ENCODE data around the gene CCNYL1. TPM values are rescaled to one million over a fixed set of nuclear protein-coding genes. Genes with fewer than 3 reads are reported as not detected.
"Not testable (repeated sequence)": the region's sequence is repeated elsewhere in the genome, so short reads cannot be mapped to it uniquely, and the experiment has no call there.

CCNYL1 gene
- total RNA-seq, 4 donors from 2014 or later = 30.0 to 99.5 (median 31.7) TPM

DNA sequence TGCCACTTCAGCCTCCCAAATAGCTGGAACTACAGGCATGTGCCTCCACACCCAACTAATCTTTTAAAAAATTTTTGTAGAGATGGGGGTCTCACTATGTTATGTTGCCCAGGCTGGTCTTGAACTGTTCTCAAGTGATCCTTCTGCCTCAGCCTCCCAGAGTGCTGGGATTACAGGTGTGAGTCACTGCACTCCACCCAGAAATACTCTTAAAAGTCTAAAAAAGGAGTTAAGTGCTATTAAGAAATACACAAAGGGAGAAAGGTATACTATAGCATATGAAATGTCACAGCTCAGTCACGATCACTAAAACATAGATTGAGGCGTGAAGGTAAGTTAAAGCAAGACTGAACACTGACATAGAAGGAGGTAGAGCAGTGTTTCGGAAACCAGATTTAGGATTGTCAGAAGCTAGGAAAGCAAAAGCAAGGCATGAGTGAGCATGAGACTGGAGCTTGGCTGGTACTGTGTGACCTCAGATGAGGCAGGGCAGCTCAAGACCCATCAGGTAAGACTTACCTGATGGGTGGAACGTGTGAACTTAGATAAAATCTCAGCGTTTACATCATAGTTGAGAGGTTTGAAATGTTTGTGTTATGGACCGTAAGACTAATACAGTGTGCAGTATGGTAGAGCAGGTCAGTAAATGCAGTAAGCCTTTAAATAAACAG is 9.2 kb downstream of the CCNYL1 start:
- DNase-seq = no peak
- Histone ChIP-seq H3K4me3 (no peak overlapping the region), H3K9me3 (no peaks in the 10 kb centered on the region), H3K27me3 (no peaks in the 10 kb centered on the region), H3K4me1 (no peaks in the 10 kb centered on the region), H3K36me3 (no peaks in the 10 kb centered on the region), H3K27ac (no peak overlapping the region)
- intact Hi-C loops (cut with DNase I; ENCODE audit: low total_unique reads) = no loop called here
- WGBS, 2 donors (ENCODE audit: low coverage in 1 of 2) = 88 to 90% methylated on average over 4 to 6 of the region's 6 CpGs
- no peak for TF ChIP-seq POLR2AphosphoS5 (IDR thresholded peaks at IDR 0.05)
- in situ Hi-C loops (cut with MboI; ENCODE audit: low pct_ligation_motif_present in 1 of 4, low pct_unique_long_range_greater_than_20kb in 1 of 4, low sequenced_read_pairs in 3 of 4) = loop anchor here in 1 of 4 donors (25.0 kb wide), 1 partner anchor 183 kb away; the partner anchor contains the start of gene CREB1

DNA sequence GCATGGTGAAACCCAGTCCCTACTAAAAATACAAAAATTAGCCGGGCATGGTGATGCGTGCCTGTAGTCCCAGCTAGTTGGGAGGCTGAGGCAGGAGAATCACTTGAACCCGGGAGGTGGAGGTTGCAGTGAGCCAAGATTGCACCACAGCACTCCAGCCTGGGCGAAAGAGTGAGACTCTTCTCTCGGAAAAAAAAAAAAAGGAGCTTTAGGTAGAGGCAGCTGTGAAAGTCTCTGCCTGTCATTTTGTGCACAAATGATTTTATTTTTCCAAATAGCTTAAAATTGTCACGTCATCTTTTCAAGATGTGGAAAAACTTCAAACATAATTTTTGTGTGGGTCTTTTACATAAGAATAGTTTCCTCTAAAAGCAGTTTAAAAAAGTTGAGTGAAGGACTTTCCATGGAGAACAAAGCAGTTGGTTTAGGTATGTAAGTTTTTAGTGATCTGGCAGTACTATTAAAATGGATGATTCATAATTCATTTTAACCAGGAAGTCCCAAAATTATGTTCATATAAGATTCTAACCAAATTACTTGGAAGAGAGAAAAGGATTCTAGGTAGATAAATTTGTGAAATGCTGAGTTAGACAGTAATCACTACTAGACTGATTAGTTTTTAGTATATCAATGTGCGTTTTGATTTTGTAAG is 11.5 kb downstream of the CCNYL1 start:
- no peak overlapping the region for H3K4me3 ChIP-seq
- H3K36me3 ChIP-seq = no peaks in the 10 kb centered on the region
- WGBS, 2 donors (ENCODE audit: low coverage in 1 of 2) = 86 to 95% methylated on average over 5 to 7 of the region's 7 CpGs
- H3K27me3 ChIP-seq = no peaks in the 10 kb centered on the region
- intact Hi-C loops (cut with DNase I; ENCODE audit: low total_unique reads) (no loop called here), in situ Hi-C loops (cut with MboI; ENCODE audit: low pct_ligation_motif_present in 1 of 4, low pct_unique_long_range_greater_than_20kb in 1 of 4, low sequenced_read_pairs in 3 of 4) (loop anchor here in 1 of 4 donors (25.0 kb wide), 1 partner anchor 186 kb away; the partner anchor contains the start of gene CREB1)
- DNase-seq = no peak
- H3K27ac ChIP-seq = no peak overlapping the region
- no peaks in the 10 kb centered on the region for H3K9me3 ChIP-seq
- TF ChIP-seq, protein P1, sequence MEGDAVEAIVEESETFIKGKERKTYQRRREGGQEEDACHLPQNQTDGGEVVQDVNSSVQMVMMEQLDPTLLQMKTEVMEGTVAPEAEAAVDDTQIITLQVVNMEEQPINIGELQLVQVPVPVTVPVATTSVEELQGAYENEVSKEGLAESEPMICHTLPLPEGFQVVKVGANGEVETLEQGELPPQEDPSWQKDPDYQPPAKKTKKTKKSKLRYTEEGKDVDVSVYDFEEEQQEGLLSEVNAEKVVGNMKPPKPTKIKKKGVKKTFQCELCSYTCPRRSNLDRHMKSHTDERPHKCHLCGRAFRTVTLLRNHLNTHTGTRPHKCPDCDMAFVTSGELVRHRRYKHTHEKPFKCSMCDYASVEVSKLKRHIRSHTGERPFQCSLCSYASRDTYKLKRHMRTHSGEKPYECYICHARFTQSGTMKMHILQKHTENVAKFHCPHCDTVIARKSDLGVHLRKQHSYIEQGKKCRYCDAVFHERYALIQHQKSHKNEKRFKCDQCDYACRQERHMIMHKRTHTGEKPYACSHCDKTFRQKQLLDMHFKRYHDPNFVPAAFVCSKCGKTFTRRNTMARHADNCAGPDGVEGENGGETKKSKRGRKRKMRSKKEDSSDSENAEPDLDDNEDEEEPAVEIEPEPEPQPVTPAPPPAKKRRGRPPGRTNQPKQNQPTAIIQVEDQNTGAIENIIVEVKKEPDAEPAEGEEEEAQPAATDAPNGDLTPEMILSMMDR (IDR thresholded peaks at IDR 0.05) = no peak
- TF ChIP-seq POLR2A (IDR thresholded peaks at IDR 0.05) (no peak), POLR2AphosphoS5 (IDR thresholded peaks at IDR 0.05) (no peak), EP300 (IDR thresholded peaks at IDR 0.05; ENCODE audit: low read depth) (no peak)
- H3K4me1 ChIP-seq = no peaks in the 10 kb centered on the region

DNA sequence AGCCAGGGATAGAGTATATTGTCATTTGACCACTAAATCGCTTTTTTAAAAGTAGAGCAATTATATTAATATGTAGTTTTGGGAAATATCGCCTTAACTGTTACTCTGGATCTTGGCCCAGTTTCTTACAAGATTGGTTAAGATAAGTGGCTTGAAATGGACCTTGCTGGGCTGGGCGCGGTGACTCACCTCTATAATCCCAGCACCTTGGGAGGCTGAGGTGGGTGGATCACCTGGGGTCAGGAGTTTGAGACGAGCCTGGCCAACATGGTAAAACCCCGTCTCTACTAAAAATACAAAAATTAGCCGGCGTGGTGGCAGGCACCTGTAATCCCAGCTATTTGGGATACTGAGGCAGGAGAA is 12.0 kb downstream of the CCNYL1 start:
- in situ Hi-C loops (cut with MboI; ENCODE audit: low pct_ligation_motif_present in 1 of 4, low pct_unique_long_range_greater_than_20kb in 1 of 4, low sequenced_read_pairs in 3 of 4) = loop anchor here in 1 of 4 donors (25.0 kb wide), 1 partner anchor 186 kb away; the partner anchor contains the start of gene CREB1
- peak; percentile 23 for DNase-seq
- intact Hi-C loops (cut with DNase I; ENCODE audit: low total_unique reads) = not testable (repeated sequence)

DNA sequence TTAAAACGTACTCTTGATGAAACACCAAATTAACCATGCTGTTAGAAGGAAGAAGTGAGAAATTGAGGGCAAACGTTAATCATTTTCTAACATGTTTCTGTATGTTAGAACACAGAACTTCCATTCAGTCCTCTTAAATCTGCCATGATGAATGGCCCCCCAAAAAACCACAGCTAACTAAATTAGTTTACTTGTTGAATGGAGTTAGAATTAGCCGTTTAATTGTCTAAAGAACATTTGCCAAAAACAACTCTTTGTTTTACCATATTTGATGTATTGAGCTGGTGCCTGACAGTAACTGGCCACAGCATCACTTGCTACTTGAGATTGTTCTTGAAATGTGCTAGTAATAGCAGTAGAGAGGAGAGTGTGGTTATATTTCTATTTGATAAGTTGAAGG is 12.7 kb downstream of the CCNYL1 start:
- Histone ChIP-seq H3K36me3 (no peaks in the 10 kb centered on the region), H3K9me3 (no peaks in the 10 kb centered on the region), H3K27me3 (no peaks in the 10 kb centered on the region), H3K4me1 (no peaks in the 10 kb centered on the region), H3K27ac (no peak overlapping the region), H3K4me3 (no peak overlapping the region)
- intact Hi-C loops (cut with DNase I; ENCODE audit: low total_unique reads) (no loop called here), in situ Hi-C loops (cut with MboI; ENCODE audit: low pct_ligation_motif_present in 1 of 4, low pct_unique_long_range_greater_than_20kb in 1 of 4, low sequenced_read_pairs in 3 of 4) (loop anchor here in 1 of 4 donors (25.0 kb wide), 1 partner anchor 187 kb away; the partner anchor contains the start of gene CREB1)
- 45 to 56% methylated on average over 3 of the region's 3 CpGs for WGBS, 2 donors (ENCODE audit: low coverage in 1 of 2)
- TF ChIP-seq POLR2AphosphoS5 (IDR thresholded peaks at IDR 0.05) (no peak), POLR2A (IDR thresholded peaks at IDR 0.05) (no peak), EP300 (IDR thresholded peaks at IDR 0.05; ENCODE audit: low read depth) (no peak)
- TF ChIP-seq, protein P1 (IDR thresholded peaks at IDR 0.05) = no peak
- DNase-seq = no peak

More for the DNA sequence above, 12.0 kb downstream of the CCNYL1 start:
- not testable (repeated sequence) for H3K27me3 ChIP-seq, H3K36me3 ChIP-seq, H3K4me3 ChIP-seq, H3K27ac ChIP-seq, H3K4me1 ChIP-seq, H3K9me3 ChIP-seq
- WGBS, 2 donors (ENCODE audit: low coverage in 1 of 2) = 84% methylated on average over 5 to 8 of the region's 8 CpGs

DNA sequence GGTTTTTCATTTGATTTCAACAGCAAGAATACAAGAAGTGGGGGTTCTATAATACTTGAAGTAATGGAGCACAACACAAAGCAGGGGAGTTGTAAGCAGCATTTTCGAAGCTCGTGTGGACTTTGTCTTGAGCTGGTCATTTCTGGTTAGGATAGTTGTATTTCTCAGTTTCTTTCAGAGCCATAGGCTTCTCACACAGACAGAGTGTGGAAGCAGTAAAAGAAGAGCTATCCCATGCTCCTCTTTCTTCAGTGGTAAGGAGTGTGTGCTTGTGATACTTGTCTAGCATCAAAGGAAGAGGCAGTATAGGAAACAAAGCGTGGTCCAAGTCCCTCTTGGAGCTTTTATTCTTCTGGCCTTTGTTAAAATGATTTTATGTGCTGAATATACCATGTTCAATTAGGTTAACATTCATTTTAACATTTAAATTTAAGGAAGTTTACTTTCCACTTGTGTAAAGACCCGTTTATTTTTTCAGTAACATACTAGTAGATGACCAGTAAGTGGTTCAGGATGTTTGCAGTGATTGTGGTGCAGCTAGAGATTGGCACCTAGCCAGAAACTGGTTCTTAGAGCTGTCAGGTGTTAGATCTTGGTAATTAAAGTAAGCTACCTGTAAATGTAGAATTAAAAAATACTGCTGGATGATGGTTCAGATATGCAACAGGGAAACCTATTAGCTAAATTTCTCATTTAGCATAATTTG is 14.6 kb downstream of the CCNYL1 start:
- 61 to 76% methylated on average over 4 of the region's 4 CpGs for WGBS, 2 donors (ENCODE audit: low coverage in 1 of 2)
- no peaks in the 10 kb centered on the region for H3K4me1 ChIP-seq
- H3K9me3 ChIP-seq = no peaks in the 10 kb centered on the region
- H3K36me3 ChIP-seq = peaks cover 0 to 5% (median 0%) of the 10 kb centered on the region in 4 donors
- in situ Hi-C loops (cut with MboI; ENCODE audit: low pct_ligation_motif_present in 1 of 4, low pct_unique_long_range_greater_than_20kb in 1 of 4, low sequenced_read_pairs in 3 of 4) (loop anchor here in 2 of 4 donors (25.0 kb wide), 2 partner anchors 189 to 311 kb away; partner anchors contain the start of genes CREB1 (in 1 of the 2) and PLEKHM3 (in 1 of the 2)), intact Hi-C loops (cut with DNase I; ENCODE audit: low total_unique reads) (no loop called here)
- H3K27me3 ChIP-seq = no peaks in the 10 kb centered on the region
- no peak overlapping the region for H3K27ac ChIP-seq
- no peak overlapping the region for H3K4me3 ChIP-seq
- TF ChIP-seq EP300 (IDR thresholded peaks at IDR 0.05; ENCODE audit: low read depth) (no peak), POLR2AphosphoS5 (IDR thresholded peaks at IDR 0.05) (no peak), POLR2A (IDR thresholded peaks at IDR 0.05) (no peak)
- TF ChIP-seq, protein P1 (IDR thresholded peaks at IDR 0.05) = no peak
- no peak for DNase-seq

All from transverse colon (tissue), 4 donors.